ENCODE results near the gene CDH6.

CDH6 gene

GRCh38 chr5:31231177-31231838 is 37.8 kb downstream of the CDH6 start:
- Histone ChIP-seq H3K4me3 (ENCODE audit: low read depth in 1 of 2, low read length in 1 of 2) (no peak overlapping the region), H3K27ac (no peak overlapping the region), H3K4me1 (ENCODE audit: control insufficient read depth in 1 of 2, insufficient read depth in 1 of 2, low read depth in 1 of 2, low read length in 1 of 2) (no peaks in the 10 kb centered on the region), H3K36me3 (no peaks in the 10 kb centered on the region), H3K9me3 (no peaks in the 10 kb centered on the region), H3K27me3 (no peaks in the 10 kb centered on the region)
- TF ChIP-seq CTCF (IDR thresholded peaks at IDR 0.05) = no peak

GRCh38 chr5:31232273-31232888 is 38.9 kb downstream of the CDH6 start:
- H3K27me3 ChIP-seq = no peaks in the 10 kb centered on the region
- no peaks in the 10 kb centered on the region for H3K36me3 ChIP-seq
- no peaks in the 10 kb centered on the region for H3K4me1 ChIP-seq (ENCODE audit: control insufficient read depth in 1 of 2, insufficient read depth in 1 of 2, low read depth in 1 of 2, low read length in 1 of 2)
- no peaks in the 10 kb centered on the region for H3K9me3 ChIP-seq
- no peak overlapping the region for H3K4me3 ChIP-seq (ENCODE audit: low read depth in 1 of 2, low read length in 1 of 2)
- H3K27ac ChIP-seq = no peak overlapping the region
- TF ChIP-seq CTCF (IDR thresholded peaks at IDR 0.05) = no peak

GRCh38 chr5:31235381-31235780 is 41.9 kb downstream of the CDH6 start:
- H3K4me1 ChIP-seq (ENCODE audit: control insufficient read depth in 1 of 2, insufficient read depth in 1 of 2, low read depth in 1 of 2, low read length in 1 of 2) = no peaks in the 10 kb centered on the region
- H3K36me3 ChIP-seq = no peaks in the 10 kb centered on the region
- H3K9me3 ChIP-seq = no peaks in the 10 kb centered on the region
- no peak overlapping the region for H3K4me3 ChIP-seq (ENCODE audit: low read depth in 1 of 2, low read length in 1 of 2)
- no peak for TF ChIP-seq CTCF (IDR thresholded peaks at IDR 0.05)
- H3K27me3 ChIP-seq = no peaks in the 10 kb centered on the region
- H3K27ac ChIP-seq = no peak overlapping the region

- TF ChIP-seq CTCF (IDR thresholded peaks at IDR 0.05) = no peak
- Histone ChIP-seq H3K27ac (no peak overlapping the region), H3K9me3 (no peaks in the 10 kb centered on the region), H3K27me3 (no peaks in the 10 kb centered on the region), H3K36me3 (no peaks in the 10 kb centered on the region), H3K4me1 (ENCODE audit: control insufficient read depth in 1 of 2, insufficient read depth in 1 of 2, low read depth in 1 of 2, low read length in 1 of 2) (no peaks in the 10 kb centered on the region), H3K4me3 (ENCODE audit: low read depth in 1 of 2, low read length in 1 of 2) (no peak overlapping the region)
These were observed 42.9 kb downstream of the CDH6 start for GRCh38 chr5:31236339-31236738.

GRCh38 chr5:31237174-31237573 is 43.7 kb downstream of the CDH6 start:
- Histone ChIP-seq H3K36me3 (no peaks in the 10 kb centered on the region), H3K4me3 (ENCODE audit: low read depth in 1 of 2, low read length in 1 of 2) (no peak overlapping the region), H3K27me3 (no peaks in the 10 kb centered on the region), H3K27ac (no peak overlapping the region), H3K9me3 (no peaks in the 10 kb centered on the region), H3K4me1 (ENCODE audit: control insufficient read depth in 1 of 2, insufficient read depth in 1 of 2, low read depth in 1 of 2, low read length in 1 of 2) (no peaks in the 10 kb centered on the region)
- TF ChIP-seq CTCF (IDR thresholded peaks at IDR 0.05) = no peak

All from neutrophil (primary cell).